GM19463 (cell line): ENCODE results near the gene RSF1.

ENCODE experiments used
- ATAC-seq: cut with Tn5 transposase; IDR thresholded peaks from one replicate; pipeline ENCODE4 v1.9.1; 2021; ENCODE audit warnings: mild to moderate bottlenecking, moderate library complexity; ENCODE audit not compliant: unreplicated experiment

Gene RSF1

GRCh38 chr11:77814848-77815247, 5.7 kb downstream of the RSF1 start:
- ATAC-seq, result no peak

GRCh38 chr11:77813256-77813655, 7.3 kb downstream of the RSF1 start:
- no peak for ATAC-seq

- no peak for ATAC-seq
Observed at GRCh38 chr11:77806993-77807392, 13.5 kb downstream of the RSF1 start.

GRCh38 chr11:77806415-77806814, 14.1 kb downstream of the RSF1 start:
- ATAC-seq, result no peak

GRCh38 chr11:77801477-77801876, 19.0 kb downstream of the RSF1 start:
- ATAC-seq, result no peak

- ATAC-seq, result no peak
Observed at GRCh38 chr11:77800449-77800848, 20.1 kb downstream of the RSF1 start.

GRCh38 chr11:77799338-77799737, 21.2 kb downstream of the RSF1 start:
- ATAC-seq, result no peak

- ATAC-seq, result no peak
Observed at GRCh38 chr11:77793972-77794371, 26.6 kb downstream of the RSF1 start.

GRCh38 chr11:77791301-77791700, 29.2 kb downstream of the RSF1 start:
- no peak for ATAC-seq

GRCh38 chr11:77789731-77790476, 30.6 kb downstream of the RSF1 start:
- ATAC-seq, result no peak

GRCh38 chr11:77789061-77789730, 31.3 kb downstream of the RSF1 start:
- ATAC-seq, result no peak

GRCh38 chr11:77784572-77784971, 36.0 kb downstream of the RSF1 start:
- no peak for ATAC-seq

- no peak for ATAC-seq
Observed at GRCh38 chr11:77783025-77783424, 37.5 kb downstream of the RSF1 start.

- no peak for ATAC-seq
Observed at GRCh38 chr11:77779935-77780334, 40.6 kb downstream of the RSF1 start.

GRCh38 chr11:77778549-77778948, 42.0 kb downstream of the RSF1 start:
- ATAC-seq, result no peak

GRCh38 chr11:77778118-77778517, 42.4 kb downstream of the RSF1 start:
- no peak for ATAC-seq

GRCh38 chr11:77776455-77776854, 44.1 kb downstream of the RSF1 start:
- ATAC-seq, result no peak

- ATAC-seq, result no peak
Observed at GRCh38 chr11:77775936-77776335, 44.6 kb downstream of the RSF1 start.

- ATAC-seq, result no peak
Observed at GRCh38 chr11:77771135-77771534, 49.4 kb downstream of the RSF1 start.

GRCh38 chr11:77770629-77771028, 49.9 kb downstream of the RSF1 start:
- ATAC-seq, result no peak

- ATAC-seq, result no peak
Observed at GRCh38 chr11:77762426-77762825, 58.1 kb downstream of the RSF1 start.

- ATAC-seq, result no peak
Observed at GRCh38 chr11:77761491-77761890, 59.0 kb downstream of the RSF1 start.

- no peak for ATAC-seq
Observed at GRCh38 chr11:77758331-77758730, 62.2 kb downstream of the RSF1 start.
